Prostate gland (tissue), 2 donors: ENCODE measurements around the gene RGS7.

Source experiments
- CTCF ChIP-seq, 4 experiments: fragments of 200-600 bp in 2 of 4; fragments of 450-650 bp in 2 of 4; sonication (generic) in 2 of 4; IDR thresholded peaks; 1 replicate in 3 of 4; 2 replicates in 1 of 4; pipeline ENCODE4 v1.5.1; 2016 to 2019; ENCODE audit warnings: antibody characterized with exemption in 4 of 4, mild to moderate bottlenecking in 2 of 4, moderate library complexity in 2 of 4
- POLR2A ChIP-seq: fragments of 450-650 bp; IDR thresholded peaks from one replicate; pipeline ENCODE4 v1.6.1; 2016; ENCODE audit warnings: antibody characterized with exemption, mild to moderate bottlenecking

GRCh38 chr1:241317676-241318075 is 39.3 kb downstream of the RGS7 start:
- no peak for TF ChIP-seq CTCF (IDR thresholded peaks at IDR 0.05)
- no peak for TF ChIP-seq POLR2A
